Measurements from ENCODE around the gene KIF15.
"Not testable (repeated sequence)": the region's sequence is repeated elsewhere in the genome, so short reads cannot be mapped to it uniquely, and the experiment has no call there.

The KIF15 gene, protein sequence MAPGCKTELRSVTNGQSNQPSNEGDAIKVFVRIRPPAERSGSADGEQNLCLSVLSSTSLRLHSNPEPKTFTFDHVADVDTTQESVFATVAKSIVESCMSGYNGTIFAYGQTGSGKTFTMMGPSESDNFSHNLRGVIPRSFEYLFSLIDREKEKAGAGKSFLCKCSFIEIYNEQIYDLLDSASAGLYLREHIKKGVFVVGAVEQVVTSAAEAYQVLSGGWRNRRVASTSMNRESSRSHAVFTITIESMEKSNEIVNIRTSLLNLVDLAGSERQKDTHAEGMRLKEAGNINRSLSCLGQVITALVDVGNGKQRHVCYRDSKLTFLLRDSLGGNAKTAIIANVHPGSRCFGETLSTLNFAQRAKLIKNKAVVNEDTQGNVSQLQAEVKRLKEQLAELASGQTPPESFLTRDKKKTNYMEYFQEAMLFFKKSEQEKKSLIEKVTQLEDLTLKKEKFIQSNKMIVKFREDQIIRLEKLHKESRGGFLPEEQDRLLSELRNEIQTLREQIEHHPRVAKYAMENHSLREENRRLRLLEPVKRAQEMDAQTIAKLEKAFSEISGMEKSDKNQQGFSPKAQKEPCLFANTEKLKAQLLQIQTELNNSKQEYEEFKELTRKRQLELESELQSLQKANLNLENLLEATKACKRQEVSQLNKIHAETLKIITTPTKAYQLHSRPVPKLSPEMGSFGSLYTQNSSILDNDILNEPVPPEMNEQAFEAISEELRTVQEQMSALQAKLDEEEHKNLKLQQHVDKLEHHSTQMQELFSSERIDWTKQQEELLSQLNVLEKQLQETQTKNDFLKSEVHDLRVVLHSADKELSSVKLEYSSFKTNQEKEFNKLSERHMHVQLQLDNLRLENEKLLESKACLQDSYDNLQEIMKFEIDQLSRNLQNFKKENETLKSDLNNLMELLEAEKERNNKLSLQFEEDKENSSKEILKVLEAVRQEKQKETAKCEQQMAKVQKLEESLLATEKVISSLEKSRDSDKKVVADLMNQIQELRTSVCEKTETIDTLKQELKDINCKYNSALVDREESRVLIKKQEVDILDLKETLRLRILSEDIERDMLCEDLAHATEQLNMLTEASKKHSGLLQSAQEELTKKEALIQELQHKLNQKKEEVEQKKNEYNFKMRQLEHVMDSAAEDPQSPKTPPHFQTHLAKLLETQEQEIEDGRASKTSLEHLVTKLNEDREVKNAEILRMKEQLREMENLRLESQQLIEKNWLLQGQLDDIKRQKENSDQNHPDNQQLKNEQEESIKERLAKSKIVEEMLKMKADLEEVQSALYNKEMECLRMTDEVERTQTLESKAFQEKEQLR (N-terminal part only)

DNA sequence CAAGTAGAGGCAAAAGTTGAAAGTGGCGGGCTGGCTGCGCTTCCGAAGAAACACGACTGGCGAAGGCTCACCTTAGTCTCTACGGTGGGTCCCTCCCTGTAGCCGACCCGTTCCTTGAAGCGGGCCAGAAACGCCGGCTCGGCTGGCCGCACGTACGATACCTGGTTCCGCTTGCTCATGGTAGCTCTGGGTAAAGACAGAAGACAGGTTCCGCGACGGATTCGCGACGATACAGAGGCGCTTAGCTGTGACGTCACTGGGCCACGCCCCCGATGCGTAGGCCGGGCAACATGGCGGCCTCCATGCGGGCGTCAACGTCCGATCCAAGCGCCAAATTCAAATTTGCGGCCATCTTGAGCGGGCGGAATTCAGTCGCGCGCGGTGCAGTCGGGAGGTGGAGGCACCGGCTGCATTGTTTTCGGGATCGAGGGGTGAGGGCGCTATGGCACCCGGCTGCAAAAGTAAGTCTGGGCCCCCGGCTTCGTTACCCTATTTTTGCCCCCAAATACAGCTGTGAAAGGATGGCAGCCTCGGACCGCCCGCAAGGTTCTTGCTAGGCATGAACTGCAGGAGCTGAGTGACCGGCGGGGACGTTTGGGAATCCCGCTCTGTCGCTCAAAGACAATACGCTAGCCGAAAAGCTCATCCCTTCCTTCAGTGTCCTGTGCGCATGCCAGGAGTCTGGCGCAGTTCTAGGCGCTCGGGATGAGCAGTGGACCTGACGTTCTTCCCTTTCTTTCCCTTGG is at the start of gene KIF15, which contains the start of gene KIAA1143:
Gene KIF15, plus strand, starts transcription at position 371 of the 746 bp plus-strand sequence. Its CDS starts 72 bp downstream, at position 443.
Gene KIAA1143, minus strand, starts transcription at position 196 of the 746 bp plus-strand sequence. Its CDS starts 17 bp downstream, at position 179.
- peak; percentile 93 to 100 for DNase-seq

DNA sequence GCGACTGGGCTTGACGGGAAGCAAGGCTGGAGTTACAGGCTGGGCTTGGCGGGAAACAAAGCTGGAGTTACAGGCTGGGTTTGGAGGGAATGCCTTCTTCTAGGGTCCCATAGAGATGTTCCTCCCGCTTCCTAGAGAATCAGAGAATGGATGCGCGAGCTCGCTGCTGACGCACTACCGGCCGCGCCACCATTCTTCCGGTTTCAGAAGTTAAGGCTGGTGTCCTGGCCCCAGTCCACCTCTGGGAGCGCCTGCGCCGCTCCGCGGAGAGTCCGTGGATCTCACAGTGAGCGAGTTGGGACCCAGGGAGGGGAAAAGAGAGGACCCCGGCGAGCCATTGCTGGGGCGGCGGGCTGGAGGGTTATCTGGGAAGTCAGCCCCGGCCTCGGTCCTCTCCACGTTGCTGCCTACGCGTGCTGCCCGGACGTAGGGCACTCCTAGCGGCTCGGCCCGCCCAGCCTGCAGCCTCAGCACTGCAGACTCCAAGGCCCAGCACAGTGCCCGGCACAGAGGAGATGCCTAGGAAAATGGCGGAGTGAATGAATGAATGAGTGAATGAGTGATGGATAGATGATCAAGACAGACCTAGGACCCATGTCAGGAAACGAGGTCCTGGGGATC is 49.0 kb upstream of the KIF15 start, which contains the start of gene ZNF502:
Gene ZNF502, plus strand, starts transcription at position 206 of the 621 bp plus-strand sequence. CDS start 7,602 bp downstream, outside the sequence.
- peak; percentile 67 to 74 for DNase-seq

DNA sequence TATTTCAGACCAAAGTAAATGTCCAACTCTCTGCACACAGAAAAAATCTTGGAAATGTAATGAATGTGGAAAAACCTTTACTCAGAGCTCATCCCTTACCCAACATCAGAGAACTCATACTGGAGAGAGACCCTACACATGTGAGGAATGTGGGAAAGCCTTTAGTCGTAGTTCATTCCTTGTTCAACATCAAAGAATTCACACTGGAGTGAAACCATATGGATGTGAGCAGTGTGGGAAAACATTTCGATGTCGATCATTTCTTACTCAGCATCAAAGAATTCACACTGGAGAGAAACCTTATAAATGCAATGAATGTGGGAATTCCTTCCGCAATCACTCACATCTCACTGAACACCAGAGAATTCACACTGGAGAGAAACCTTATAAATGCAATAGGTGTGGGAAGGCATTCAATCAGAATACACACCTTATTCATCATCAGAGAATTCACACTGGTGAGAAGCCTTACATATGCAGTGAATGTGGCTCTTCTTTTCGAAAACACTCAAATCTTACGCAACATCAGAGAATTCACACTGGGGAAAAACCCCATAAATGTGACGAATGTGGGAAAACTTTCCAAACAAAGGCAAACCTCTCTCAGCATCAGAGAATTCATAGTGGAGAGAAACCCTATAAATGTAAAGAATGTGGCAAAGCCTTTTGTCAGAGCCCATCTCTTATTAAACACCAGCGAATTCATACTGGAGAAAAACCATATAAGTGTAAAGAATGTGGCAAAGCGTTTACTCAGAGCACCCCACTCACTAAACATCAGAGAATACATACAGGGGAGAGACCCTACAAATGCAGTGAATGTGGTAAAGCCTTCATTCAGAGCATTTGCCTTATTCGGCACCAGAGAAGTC is 40.1 kb upstream of the KIF15 start:
- no peak for DNase-seq

DNA sequence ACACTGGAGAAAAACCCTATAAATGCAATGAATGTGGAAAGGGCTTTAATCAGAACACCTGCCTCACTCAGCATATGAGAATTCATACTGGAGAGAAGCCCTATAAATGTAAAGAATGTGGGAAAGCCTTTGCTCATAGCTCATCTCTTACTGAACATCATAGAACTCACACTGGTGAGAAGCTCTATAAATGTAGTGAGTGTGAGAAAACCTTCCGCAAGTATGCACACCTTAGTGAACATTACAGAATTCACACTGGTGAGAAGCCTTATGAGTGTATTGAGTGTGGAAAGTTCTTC is 39.5 kb upstream of the KIF15 start:
- no peak for DNase-seq

DNA sequence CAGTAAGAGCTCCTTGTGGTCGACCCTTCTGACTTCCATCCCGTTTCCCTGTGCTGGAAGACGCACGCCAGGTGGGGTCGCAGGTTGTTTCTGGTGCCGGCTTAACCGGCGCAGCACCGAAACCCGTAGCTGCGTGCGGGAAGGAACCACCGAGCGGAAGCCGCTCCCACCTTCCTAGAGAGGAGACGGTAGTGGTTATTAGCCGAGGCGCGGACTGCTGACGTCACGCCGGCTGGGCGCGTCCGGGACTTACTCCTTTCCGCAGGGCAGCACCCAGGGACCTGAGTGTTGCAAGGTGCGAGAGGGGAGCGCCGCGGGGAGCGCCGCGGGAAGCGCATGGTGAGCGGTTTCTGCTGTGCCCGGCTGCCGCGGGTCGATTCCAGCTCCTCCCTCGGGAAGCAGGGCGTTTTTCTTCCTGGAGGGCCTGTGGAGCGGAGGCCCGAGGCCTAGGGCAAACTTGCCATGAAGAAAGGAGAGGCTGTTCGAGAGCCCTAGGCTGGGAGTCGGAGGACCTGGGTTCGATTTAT is 32.1 kb upstream of the KIF15 start, which contains the start of gene ZNF501:
Gene ZNF501, plus strand, starts transcription at position 252 of the 527 bp plus-strand sequence. CDS start 4,787 bp downstream, outside the sequence.
- DNase-seq, result peak; percentile 89

DNA sequence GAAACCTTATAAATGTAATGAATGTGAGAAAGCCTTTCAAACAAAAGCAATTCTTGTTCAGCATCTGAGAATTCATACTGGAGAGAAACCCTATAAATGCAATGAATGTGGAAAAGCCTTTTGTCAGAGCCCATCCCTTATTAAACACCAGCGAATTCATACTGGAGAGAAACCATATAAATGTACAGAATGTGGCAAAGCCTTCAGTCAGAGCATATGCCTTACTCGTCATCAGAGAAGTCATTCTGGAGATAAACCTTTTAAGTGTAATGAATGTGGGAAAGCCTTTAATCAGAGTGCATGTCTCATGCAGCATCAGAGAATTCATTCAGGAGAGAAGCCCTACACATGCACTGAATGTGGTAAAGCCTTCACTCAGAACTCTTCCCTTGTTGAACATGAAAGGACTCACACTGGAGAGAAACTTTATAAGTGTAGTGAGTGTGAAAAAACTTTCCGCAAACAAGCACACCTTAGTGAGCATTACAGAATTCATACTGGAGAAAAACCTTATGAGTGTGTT is 26.9 kb upstream of the KIF15 start:
- DNase-seq, result no peak

DNA sequence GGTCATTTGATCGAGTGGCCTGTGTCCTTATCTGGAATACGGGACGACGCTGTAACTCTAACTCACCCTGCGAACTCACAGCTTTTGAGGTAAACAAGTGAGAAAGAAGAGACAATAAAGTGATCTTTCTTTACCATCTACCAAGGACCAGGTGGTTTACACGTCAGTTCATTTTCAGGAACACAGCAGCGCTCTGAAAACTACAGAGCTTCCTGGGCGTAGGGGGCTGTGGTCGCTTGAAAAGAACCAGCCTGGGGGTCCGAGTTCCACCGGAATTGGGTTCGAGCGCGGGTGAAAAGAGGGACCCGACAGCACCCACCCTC is 532 bp upstream of the KIF15 start:
- no peak for DNase-seq

DNA sequence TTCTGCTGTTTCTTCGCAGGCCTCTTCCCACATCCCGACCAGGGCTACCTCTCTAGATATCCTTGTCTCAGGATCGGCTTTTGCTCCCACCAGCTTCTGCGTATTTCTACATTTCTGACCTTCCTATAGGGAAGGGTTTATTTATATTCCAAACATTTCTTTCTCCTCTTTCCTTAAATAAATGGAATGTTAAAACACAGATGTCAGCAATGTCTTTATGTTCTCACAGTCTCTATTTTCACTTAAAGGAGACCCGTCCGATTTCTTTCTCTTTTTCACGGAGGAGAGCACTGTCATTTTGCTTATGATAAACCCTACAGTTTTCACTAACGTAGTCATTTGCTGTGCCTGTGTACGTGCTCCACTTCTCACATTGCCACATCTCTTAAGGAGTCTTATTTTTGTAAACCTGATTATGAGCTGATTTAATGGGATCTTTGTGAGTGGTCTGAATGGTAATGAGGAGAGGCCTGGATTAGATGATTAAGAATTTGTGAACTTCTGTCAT is 630 bp downstream of the KIF15 start:
- DNase-seq, result peak in 1 of 2 donors; percentile 1

DNA sequence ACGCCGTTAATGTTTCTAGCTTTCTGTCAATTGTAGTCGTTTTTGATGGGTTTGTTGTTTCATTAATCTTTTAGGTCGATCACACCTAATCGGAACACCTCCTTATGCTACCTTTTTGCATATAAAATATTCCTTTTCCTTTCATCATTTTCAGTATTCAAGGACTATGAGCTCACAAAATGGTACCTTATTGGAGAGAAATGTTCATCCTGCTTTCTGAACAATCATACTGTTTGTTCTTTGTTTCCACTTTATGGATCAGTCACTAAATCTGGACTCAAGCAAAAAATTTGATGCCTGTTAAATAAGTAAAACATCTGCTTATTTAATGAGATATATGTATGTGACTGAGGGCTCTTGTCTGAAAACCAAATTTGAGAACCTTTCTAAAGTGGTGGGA is 1.1 kb downstream of the KIF15 start:
- DNase-seq, result no peak

DNA sequence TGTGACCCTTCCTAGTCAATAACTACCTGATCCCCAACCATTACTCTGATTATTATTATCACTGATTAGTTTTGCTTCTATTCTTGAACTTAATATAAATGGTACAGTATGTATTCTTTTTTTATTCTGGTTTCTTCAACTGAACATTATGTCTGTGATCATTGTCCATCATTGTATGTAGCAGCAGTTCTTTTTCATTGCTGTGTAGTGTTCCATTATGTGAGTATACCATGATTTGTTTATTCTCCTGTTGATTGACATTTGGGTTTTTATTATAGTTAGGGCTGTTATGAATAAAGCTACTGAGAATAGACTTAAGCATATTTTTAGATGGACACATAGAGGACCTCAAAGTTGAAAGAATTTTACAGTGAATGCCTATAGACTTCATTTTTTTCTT is 2.7 kb downstream of the KIF15 start:
- DNase-seq, result no peak

DNA sequence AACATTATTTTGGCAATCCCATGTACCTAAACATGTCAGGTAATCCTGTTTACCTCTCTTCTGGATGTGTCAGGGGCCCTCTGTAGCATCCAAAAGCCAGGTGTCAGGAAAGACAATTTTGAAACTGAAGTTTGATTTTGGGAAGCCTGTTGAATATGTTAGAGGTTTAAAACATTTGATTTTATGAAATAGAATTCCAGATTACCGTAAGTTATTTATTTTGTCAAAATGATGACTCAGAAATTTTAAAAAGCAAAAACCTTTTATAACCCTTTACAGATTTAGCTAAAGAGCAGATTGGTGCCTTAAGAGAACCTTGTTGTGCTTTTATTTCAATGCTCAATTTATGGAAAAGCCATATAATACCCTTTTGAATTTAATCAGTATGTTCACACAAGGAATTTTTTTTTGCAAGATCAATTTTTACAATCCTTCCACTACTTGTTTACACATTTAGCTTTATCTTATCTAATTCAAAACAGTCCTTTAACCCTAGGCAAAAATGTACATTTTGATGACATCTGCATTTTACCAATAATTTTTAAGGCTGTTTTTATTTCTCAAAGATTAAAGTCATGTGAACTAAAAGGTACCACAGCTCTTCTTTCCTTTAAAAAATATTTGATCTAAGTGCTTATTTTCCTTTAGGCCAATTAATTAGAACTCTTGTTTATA is 10.0 kb downstream of the KIF15 start:
- no peak for DNase-seq

DNA sequence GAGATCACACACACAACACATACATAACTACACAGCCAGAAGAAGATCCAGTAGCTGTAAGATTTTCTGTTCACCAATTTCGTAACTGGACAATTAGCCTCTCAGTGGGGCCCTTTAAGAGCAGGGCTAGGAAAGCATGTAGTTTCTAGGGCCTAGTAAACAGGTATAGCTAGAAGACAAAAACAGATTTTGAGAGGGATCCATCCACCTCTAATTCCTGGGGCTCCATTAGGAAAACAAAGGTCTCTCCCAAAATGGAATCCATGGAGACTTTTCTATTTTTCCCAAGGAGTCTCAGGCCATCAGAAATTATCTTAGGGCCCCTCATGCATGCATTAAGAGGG is 10.5 kb downstream of the KIF15 start:
- no peak for DNase-seq

DNA sequence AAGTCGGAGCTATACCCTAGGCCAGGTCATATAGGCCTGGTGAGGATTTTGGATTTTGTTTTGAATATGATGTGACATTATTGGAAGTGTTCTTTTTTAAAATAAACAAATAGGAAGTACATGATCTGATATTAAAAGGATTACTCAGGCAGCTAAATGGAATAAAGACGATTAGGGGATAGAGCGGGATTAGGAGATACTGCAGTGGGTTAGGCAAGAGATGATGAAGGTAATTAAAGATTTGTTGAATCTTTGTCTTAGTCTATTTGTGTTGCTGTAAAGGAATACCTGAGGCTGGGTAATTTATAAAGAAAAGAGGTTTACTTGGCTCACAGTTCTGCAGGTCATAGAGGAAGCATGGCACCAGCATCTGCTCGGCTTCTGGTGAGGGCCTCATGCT is 21.3 kb downstream of the KIF15 start:
- no peak for DNase-seq

DNA sequence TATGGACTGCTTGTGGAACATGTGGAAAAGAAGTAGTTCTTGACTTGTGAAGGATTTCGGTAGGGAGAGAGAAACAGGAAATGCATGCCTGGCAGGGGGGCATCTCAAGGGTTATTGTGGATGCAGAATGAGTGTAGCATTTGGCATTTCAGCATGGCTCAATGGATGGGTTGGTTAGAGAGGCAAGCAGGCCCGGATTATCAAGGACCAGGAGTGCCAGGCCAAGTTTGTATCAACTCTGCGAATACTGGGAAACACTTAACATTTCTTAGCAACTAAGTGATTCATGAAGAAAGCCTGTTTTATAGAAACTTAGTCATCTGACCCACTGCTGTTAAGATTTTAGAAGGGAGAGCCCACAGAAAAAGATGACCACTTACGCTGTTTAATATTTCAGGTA is 33.6 kb downstream of the KIF15 start:
- DNase-seq, result no peak

DNA sequence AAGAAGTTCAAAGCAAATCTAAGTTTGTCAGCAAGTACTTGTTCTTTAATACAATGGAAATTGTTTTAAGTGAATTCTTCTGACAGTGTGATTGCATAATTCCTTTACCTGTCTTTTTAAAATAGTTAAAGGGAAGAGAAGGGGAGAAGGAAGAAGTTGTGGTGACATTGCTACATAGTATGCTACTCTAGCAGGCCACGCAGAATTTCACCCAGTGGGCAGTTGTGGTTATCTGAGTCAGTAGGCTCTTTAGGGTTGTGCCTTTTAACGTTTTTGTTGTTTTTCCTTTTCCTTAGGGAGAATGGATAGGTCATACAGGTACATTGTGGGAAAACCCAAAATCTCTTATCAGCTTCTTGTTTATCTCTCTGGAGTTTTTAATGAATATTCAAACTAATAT is 40.4 kb downstream of the KIF15 start:
- DNase-seq, result peak; percentile 28 to 41

DNA sequence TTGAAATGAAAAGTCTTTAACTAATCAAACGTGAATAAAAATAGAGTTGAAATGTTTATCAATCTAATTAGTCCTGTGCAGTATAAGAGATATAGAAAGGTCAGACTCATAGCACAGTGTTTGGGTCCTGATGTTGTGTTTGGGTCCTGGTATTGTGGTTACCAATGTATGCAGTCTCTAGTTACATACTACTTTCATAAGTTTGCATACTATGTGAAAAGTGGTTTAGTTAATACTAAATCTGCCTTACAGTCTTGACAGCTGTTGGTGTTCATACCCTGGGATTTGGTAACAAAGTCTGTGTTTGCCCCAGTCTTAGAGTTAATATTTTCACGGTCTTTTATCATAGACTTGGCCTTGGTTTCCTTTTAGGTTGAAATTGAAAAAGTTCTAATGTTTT is 41.7 kb downstream of the KIF15 start:
- no peak for DNase-seq

DNA sequence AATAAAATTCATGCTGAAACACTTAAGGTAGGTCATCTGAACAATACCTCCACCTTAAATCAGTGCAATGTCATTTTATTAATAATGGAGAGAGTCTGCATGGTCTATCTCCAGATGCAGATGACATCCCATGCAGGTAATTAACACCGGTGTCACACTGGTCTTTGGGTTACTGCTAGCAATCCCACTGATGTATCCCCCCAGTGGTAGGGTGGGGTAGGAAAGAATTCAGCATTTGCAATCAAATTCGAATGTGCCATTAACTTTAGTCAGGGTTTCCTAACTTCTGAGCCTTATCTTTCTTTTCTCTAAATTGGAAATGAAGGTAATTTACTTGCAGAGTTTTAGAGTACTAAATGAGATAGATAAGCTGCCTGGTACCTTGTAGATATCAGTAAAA is 44.4 kb downstream of the KIF15 start:
- DNase-seq, result no peak

DNA sequence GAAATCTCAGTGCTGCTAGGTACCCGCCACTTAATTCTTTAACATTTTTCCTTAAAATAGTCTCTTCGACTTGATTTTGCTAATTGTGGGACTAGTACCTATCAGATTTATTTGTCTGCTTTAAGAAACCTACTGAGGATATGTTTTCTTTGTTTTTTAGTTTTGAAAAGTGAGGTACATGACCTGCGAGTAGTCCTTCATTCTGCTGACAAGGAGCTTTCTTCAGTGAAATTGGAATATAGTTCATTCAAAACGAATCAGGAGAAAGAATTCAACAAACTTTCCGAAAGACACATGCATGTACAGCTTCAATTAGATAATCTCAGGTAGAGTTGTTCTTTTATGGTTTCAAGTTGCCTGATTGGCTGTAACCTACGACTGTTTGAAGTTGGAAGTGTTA is 53.2 kb downstream of the KIF15 start:
- no peak for DNase-seq

DNA sequence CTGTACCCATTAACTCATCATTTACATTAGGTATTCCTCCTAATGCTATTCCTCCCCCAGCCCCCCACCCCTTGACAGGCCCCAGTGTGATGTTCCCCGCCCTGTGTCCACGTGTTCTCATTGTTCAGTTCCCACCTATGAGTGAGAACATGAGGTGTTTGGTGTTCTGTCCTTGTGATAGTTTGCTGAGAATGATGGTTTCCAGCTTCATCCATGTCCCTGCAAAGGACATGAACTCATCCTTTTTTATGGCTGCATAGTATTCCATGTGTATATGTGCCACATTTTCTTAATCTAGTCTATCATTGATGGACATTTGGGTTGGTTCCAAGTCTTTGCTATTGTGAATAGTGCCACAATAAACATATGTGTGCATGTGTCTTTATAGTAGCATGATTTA is 54.7 kb downstream of the KIF15 start:
- DNase-seq, result not testable (repeated sequence)

All from inflammatory macrophage treated with lipopolysaccharide for 1 hour (primary cell).